ENCODE results near the gene SLC22A8.
"Not testable (repeated sequence)": the region's sequence is repeated elsewhere in the genome, so short reads cannot be mapped to it uniquely, and the experiment has no call there.

Gene SLC22A8, protein sequence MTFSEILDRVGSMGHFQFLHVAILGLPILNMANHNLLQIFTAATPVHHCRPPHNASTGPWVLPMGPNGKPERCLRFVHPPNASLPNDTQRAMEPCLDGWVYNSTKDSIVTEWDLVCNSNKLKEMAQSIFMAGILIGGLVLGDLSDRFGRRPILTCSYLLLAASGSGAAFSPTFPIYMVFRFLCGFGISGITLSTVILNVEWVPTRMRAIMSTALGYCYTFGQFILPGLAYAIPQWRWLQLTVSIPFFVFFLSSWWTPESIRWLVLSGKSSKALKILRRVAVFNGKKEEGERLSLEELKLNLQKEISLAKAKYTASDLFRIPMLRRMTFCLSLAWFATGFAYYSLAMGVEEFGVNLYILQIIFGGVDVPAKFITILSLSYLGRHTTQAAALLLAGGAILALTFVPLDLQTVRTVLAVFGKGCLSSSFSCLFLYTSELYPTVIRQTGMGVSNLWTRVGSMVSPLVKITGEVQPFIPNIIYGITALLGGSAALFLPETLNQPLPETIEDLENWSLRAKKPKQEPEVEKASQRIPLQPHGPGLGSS

DNA sequence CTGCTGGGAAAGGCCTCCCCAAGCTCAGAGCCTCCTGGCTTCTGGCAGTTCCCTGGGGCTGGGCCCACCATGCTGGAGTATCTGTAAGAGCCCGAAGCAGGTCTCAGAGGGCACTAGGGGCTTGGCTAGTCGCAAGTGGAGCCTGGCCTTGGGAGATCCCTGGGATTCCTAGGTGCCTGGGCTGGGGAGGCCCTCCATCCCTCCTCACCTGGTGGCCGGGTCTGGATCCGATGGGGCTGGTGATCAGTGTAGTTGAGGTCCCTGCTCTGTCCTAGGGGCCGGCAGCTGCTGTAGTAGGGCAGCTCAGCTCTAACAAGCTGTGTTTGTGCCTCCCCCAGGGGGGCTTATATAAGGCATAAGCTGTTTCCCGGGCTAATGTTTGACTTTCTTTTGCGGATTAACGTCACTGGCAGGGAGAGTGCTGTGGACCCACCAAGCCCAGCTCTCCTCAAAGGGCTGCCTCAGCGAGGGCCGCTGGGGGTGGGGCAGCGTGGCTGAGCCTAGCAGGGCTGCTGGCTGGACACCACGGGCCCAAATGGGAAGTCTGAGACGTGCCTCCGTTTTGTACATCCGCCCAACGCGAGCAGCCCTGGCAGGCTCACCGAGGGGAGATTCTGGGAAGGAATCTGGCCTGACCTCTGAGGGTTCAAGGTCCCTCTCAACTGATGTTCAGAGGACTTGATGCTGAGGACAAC is at the start of gene SLC22A8:
TSS of gene SLC22A8 (minus strand) at position 321 of the 695 bp plus-strand sequence. CDS start 883 bp downstream, outside the sequence.
- DNase-seq = no peak

DNA sequence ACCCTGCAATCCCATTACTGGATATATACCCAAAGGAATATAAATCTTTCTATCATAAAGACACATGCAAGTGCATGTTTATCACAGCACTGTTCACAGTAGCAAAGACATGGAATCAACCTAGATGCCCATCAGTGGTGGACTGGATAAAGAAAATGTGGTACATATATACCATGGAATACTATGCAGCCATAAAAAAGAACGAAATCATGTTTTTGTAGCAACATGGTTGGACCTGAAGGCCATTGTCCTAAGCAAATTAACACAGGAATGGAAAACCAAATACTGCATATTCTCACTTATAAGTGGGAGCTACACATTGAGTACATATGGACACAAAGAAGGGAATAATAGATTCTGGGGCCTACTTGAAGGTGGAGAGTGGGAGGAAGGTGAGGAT is 30.6 kb upstream of the SLC22A8 start:
- DNase-seq = not testable (repeated sequence)

DNA sequence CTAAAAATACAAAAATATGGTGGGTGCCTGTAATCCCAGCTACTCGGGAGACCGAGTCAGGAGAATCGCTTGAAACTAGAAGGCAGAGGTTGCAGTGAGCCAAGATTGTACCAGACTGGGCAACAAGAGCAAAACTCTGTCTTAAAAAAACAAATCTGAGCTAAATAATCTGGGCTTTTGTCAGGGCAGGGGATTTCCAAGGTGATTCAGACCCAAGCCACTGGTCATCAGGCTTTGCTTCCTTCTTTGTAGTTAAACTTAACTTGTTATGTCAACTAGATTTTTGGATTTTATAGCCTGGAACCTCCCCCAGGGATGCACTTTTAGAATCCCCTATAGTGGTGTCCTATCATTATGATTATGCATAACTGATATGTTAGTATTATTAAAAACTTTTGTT is 27.0 kb upstream of the SLC22A8 start:
- no peak for DNase-seq

DNA sequence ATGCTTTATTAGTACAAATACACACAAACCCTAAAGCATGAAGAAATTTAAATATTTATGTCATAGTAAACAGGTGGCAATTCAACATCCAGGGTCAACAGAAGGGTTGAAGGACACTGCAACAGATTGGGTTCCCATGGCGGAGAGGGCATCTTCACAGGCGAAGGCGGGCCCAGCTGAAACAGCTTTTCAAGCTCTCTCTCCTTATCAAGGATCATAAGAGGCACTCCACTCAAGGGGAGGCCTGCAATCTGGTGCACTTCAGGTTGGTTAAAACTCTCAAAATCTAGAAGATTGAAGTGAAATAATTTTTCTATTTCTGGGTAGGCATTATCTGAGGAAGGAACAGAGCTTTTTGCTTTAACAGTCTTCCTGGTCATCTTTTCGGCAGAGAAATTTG is 16.8 kb upstream of the SLC22A8 start:
- no peak for DNase-seq

DNA sequence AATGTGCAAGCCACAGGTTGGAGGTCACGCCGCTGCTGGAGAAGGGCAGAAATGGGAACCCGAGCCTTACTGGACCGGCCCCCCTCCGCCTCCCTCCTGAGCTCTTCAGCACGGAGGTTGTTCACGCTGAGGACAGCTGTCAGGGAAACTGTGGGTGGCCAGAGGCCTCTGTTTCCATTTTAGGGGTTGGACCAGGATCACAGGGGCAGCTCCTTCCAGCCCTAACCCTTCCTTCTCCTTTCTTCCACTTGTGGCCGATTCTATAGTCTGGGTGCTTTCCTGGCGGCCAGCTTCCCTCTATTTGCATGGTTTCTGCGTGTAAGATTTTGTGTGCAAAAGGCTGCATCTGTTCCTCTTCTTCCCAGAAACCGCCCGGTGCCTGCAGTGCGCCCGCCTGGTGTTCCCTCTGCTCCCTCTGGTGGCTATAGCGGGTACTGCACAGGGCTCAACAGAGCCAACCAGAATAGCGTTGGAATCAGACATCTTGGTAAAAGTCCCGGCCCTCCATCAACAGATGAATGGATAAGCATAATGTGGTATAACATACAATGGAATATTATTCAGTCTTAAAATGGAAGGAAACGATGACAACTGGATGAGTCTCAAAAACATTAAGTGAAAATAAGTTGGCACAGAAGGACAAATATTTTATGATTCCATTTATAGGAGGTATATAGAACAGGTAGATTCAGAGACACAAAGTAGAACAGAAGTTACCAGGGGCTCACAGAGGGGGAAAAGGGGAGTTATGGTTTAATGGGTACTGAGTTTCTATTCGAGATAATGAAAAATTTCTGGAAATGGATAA is 8.4 kb upstream of the SLC22A8 start:
- DNase-seq = peak; percentile 62 to 84 (median 77)

DNA sequence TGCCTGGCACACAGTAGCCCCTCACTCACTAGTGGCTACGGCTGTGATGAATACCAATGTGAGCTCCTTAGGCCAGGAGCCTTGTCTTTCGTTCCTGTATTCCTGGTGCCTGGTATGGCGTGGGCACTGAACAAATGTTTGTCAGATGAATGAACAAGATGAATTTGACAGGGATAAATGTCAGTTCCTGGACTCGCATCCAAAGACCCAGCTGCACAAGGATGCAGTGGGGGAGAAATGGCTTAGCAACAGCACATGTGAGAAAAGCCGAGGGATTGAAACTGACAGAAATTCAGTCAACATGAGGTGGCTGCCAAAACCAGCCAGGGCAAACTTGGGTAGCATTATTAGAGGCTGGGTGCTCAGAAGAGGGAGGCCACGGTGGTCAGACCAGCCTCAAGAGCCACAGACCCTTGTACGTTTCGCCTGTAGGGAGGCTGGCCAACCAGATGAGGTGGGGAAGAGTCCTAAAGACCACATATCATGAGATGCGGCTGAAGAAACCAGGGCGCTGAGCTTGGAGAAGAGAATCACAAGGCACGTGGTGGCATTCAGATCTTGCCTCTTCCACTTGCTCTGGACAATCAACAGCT is 7.7 kb upstream of the SLC22A8 start:
- DNase-seq = no peak

DNA sequence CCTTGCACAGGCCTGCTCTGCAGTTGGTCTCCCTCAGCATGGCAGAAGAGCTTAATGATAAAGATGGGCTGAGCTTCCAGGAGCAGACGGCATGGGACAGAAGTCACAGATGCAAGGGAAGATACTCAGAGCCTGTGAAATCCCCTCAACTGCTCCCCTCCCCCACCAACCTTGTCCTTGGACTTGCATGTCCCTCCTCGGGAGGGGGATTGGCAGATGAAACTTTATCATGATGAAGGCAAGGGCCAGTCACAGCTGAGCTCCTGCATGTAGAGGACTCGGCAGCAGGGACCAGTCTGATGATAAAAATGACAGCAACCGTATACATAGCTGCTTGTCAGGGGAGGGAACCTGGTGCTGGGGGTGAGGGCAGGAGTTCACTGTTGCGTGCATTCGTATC is 6.8 kb upstream of the SLC22A8 start:
- no peak for DNase-seq

DNA sequence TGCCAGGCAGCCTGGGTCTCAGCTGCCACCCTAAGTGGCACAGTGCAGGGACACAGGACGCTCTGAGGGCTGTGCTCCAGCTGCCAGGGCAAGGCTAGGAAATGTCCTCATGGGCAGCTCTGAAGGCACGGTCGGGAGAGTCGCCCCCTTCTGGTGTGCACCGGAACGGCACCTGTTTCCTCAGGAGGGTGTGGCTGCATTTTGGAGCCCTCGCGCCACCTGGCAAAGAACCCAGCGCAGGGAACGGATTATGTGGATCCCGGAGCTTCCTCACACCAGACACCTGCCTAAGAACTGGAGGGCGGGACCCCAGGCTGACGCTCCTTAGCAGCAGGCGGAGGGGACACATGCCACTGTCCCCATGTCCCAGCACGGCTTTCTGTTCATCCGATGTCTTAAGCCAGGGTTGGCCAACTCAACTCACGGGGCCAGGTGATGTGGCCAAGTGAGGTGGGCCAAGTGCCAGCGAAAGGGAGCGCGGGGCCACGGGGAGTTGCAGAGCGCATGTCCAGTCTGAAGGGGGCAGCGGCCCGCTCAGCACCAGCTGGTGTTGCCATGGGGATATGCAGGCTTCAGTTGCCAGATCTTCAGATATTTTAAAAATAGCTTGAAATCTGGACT is 5.1 kb upstream of the SLC22A8 start:
- DNase-seq = no peak

DNA sequence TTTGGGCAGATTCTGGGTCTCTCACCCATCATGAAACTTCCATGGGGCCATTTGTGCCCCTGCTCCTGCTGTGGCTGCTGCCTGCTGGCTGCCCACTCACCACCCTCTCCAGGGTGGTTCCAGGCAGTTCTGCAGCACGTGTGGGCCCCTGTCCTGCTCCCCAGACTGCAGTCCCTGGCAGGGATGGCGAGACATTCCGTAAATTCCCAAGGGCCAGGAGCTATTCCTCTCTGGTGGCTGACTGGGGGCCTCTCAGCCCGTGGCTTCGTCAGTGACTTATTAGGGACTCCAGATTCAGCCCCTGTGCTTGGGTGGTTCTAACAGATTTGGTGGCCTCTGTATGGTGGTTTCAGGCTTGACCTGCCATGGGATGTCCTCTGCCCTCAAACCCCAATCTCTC is 3.9 kb upstream of the SLC22A8 start:
- no peak for DNase-seq

DNA sequence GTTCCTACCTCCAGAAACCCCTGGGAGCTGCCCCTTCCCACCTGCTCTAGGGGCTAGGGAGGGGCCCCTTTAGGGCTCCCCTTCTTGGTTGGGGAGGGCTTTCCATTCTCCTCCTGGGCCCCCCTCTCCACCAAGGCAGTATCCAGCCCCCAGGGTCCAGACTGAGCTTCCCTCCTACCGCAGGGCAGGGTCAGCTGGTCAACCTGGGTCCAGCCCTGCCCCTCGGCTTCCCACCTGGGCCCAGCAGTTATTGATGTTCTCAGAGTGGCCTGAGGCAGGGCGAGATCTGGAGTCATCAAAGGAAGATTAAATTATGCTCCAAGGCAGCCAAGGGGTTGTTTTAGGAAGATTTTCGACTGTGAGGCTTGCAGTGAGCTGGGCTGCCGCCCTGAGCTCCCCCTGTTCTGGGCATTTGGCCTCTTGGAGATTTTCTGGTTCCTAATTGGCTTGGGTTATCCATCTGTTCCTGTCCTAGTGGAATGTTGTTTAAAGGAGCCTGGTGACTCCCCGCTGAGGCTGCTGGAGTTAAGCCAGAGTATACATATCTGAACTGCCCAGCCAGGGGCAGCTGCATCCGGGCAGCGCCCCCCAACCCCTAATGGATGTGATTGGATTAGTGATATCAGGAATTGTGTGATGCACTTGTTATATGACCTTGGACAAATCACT is 1.8 kb upstream of the SLC22A8 start:
- peak in 1 of 3 experiments; percentile 62 for DNase-seq

DNA sequence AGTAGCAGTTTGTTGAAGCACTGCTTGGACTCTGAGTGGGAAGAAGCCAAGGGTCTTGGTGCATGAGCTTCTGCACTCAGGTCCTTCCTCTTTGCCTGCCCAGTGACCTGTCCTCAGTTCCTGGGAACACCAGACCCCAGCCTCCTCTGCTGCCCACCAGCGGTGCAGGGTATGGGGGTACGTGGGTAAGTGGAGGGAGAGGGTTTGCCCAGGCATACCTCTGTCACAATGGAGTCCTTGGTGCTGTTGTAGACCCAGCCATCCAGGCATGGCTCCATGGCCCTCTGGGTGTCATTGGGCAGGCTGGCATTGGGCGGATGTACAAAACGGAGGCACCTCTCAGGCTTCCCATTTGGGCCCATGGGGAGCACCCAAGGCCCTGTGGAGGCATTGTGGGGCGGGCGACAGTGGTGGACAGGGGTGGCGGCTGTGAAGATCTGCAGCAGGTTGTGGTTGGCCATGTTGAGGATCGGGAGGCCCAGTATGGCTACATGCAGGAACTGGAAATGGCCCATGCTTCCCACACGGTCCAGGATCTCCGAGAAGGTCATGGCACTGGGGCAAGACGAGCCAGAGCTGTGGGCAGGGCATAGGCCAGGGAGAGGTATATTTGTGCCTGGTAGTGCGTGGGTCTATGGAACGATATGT is 1.1 kb downstream of the SLC22A8 start:
- no peak for DNase-seq

DNA sequence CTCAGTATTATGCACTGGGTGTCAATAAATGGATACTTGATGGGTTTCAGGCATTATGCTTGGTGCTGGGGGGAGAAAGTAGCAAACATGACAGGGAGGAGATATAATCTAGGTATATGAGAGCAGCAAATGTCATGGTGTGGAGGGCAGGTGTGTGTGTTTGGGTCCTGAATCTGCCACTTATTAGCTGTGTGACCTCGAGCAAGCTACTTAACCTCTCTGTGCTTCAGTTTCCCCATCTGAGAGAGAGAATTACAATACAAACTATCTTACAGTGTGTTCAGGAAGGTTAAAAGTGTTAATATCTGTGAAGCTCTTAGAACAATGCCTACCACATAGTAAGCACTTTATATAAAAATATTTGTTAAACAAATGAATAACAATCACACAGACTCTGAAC is 2.8 kb downstream of the SLC22A8 start:
- DNase-seq = no peak

DNA sequence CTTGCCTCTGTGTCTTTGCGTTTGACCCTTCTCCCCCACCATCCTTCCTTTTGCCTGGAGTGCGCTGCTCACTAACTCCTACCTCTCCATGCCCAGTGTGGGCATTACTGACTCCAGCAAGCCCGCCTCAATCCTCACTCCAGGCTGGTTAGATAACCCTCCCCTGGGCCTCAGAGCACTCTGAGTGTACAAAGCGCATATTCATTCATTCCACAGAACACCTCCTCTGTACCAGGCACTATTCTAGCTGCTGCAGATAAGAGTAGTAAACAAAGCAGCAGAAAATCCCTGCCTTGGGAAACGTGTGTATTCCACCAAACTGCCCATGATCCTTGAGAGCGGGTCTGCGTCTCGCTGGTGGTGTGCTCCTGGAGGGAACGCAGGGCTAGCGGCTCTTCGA is 3.2 kb downstream of the SLC22A8 start:
- DNase-seq = no peak

DNA sequence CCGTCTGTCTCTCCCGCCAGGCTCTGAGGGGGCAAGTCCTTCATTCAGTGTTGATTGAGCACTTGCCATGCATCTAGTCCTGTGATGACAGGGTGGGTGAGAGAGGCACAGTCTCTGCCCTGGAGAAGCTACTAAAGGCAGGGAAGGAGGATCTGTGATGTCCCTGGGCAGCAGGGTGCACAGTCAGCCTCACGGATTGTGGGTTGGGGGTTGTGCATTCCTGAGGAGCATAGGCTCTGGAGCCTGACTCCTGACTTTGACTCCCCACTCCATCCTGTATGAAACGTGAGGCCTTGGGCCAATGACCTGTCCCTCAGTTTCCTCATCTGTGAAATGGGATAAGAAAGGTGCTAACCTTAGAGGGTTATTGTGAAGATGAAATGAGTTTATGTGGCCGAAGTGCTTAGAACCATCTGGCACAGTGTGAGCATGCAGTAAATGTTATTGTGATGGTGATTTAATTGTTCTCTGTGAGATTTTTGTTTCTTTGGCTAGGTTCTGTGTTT is 4.7 kb downstream of the SLC22A8 start:
- no peak for DNase-seq

DNA sequence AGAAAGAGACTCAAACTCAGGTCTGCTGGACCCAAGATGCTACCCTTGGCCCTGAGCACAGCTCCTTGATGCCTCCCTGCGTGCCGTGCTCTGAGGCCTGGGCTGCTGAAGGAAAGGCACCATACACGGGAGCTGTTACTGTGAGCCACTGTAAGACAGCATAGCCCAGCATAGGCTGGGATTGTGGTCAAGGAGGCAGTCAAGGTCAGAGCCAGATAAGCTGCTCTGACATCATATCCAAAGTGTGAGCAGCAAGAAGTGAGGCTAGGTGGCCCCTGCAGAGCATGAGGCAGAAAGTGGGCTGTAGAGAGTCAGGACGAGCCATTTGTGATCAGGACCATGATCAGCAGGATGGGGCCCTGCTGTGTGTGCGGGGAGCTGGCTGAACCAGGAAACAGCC is 7.7 kb downstream of the SLC22A8 start:
- no peak for DNase-seq

DNA sequence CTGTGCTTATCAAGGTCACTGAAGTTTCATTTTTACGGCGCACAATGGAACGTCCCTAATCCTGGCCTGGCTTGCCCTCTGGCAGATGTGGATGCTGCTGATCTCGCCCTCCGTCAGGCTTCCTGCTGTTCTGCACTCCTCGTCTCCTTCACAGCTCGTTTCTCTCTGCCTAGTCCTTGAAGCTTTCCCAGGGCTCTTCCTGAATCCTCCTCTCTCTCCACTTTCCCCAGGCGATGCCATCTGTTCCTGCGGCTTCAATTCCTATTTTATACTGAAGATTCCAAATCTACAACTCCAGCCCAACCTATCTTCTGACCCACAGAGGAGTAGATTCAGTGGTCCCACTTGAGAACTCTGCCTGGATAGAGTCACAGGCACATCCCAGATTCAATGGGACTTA is 14.2 kb downstream of the SLC22A8 start:
- DNase-seq = no peak

DNA sequence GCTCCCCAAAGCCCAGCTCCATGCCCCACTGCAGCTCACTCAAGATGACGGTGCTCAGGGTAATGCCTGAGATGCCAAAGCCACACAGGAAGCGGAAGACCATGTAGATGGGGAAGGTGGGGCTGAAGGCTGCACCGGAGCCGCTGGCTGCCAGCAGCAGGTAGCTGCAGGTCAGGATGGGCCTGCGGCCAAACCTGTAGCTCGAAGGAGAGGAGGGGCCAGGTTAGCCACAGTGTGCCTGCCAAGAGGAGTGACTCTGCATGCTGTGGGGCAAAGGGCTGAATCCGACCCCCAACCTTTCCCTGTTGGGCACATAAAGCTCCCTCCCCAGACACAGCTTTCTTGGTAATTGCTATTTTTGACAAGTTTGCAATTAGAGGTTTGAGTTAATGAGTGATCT is 16.0 kb downstream of the SLC22A8 start:
- DNase-seq = no peak

DNA sequence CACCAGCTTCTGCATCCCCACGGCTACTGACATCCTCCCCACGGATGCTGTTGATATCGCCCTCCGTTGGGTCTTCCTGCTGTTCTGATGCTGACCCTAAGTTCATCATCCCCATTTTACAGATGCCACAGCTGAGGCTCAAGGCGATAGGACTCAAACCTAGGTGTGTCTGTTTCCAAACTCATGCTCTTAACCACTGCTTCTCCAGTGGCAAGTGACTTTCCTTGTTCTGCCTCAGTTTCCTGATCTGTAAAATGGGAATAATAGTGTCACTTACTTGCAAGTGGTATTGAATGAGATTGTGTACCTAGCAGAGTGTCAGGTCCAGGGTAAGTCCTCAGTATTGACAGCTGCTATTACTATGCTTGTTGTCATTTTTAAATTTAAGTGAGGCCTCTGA is 16.5 kb downstream of the SLC22A8 start:
- DNase-seq = no peak

DNA sequence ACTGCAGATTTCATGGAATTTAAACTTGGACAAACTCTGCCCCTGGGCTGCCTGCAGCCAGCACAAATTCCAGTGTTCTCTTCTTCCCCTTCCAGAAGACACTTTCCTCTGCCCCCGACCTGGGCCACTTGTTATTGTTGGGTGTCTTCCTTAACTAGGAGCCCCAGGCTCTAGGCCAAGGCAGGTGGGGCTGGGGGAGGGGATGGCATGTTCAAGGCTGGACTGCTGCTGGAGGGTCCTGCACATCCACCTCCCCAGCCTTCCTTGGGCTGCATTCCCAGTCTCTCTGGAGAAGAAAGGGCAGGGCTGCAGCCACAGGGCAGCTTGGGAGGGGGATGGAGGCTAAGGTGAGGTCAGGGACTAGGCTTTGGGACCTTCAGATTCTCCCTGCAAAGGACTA is 19.4 kb downstream of the SLC22A8 start:
- DNase-seq = no peak

DNA sequence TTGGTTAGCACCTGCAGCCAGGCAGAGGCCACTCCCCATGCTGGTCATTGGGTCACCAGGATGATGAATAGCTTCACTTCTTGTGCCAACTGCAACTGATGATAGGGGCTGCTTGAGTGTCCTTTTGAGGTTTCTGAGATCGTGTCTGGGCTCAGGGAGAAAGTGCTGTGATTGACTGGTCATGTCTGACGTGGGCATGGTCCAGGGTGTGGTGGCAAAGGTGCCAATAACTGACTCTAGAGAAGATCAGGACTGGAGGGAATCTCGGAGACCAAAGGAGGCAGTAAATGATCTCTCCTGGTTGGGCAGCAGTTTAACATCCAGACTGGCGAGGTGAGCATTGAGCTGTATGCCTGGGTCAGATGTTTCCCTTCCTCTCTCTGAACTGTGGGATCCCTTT is 20.9 kb downstream of the SLC22A8 start:
- DNase-seq = no peak

DNA sequence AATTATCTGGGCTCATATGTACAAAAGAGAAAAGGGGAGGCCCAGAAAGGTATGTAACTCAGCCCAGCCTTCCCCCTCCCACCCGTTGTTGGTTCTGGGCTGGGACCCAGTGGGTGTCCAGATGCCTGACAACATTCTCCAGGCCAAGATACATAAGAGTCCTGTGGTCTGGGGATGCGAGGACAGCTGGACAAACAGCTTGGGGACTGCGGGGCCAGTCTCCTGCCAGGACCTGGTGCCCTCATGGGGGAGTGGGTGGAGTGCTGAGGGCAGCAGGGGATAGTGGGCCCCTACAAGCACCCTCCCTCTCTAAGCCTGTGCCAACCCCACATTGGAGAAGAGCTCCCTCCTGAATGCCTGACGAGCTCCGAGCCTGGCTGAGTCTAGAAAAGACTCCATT is 27.4 kb downstream of the SLC22A8 start:
- no peak for DNase-seq
